ENCODE measurements around the gene SP110. TPM values are rescaled to one million over a fixed set of nuclear protein-coding genes. Genes with fewer than 3 reads are reported as not detected.
"Not testable (repeated sequence)": the region's sequence is repeated elsewhere in the genome, so short reads cannot be mapped to it uniquely, and the experiment has no call there.

SP110 gene
- total RNA-seq, 2 donors from 2014 or later = 10.8 to 11.6 TPM

DNA sequence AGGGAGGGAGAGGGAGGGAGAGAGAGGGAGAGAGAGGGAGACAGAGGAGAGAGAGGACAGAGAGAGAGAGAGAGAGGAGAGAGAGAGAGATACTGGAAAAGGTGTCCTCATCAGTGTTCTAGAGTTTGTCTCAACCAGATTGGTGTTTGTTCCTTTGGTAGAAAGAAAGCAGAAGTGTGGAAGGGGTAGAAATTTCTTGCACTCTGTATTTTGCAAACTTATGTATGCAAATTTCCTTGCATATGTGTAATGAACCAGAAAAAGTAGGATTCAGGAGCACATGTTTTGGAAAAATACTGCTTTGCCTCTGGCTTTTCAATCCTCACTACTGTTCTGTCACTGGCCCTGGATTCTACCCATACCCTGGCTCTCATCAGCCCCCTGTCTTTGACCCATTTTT lies 4.7 kb upstream of the SP110 start:
- TF ChIP-seq, protein P1, sequence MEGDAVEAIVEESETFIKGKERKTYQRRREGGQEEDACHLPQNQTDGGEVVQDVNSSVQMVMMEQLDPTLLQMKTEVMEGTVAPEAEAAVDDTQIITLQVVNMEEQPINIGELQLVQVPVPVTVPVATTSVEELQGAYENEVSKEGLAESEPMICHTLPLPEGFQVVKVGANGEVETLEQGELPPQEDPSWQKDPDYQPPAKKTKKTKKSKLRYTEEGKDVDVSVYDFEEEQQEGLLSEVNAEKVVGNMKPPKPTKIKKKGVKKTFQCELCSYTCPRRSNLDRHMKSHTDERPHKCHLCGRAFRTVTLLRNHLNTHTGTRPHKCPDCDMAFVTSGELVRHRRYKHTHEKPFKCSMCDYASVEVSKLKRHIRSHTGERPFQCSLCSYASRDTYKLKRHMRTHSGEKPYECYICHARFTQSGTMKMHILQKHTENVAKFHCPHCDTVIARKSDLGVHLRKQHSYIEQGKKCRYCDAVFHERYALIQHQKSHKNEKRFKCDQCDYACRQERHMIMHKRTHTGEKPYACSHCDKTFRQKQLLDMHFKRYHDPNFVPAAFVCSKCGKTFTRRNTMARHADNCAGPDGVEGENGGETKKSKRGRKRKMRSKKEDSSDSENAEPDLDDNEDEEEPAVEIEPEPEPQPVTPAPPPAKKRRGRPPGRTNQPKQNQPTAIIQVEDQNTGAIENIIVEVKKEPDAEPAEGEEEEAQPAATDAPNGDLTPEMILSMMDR (IDR thresholded peaks at IDR 0.05) = no peak
- Histone ChIP-seq H3K9ac (ENCODE audit: low read depth in 2 of 2, low read length in 2 of 2) (no peak overlapping the region), H3K27ac (no peak overlapping the region), H3K9me3 (no peaks in the 10 kb centered on the region), H3K36me3 (no peaks in the 10 kb centered on the region), H3K27me3 (no peaks in the 10 kb centered on the region), H3K4me3 (no peak overlapping the region), H3K4me1 (no peaks in the 10 kb centered on the region)
- intact Hi-C loops (cut with DNase I) = no loop called here
- no peak for DNase-seq

DNA sequence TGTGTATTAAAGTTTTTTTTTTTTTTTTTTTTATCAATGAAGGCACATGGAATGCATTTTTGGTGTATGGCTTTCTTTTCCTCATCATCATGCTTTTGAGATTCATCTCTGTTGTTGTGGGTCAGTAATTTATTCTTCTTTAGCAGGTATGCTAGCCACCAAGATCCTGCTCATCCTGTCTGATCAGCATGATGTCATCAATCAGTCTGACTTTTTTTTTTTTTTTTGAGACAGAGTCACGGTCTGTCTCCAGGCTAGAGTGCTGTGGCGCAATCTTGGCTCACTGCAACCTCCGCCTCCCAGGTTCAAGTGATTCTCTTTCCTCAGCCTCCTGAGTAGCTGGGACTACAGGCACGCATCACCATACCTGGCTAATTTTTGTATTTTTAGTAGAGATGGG lies 3.0 kb upstream of the SP110 start:
- H3K9ac ChIP-seq (ENCODE audit: low read depth in 2 of 2, low read length in 2 of 2); H3K27ac ChIP-seq; H3K9me3 ChIP-seq; intact Hi-C loops (cut with DNase I); H3K4me3 ChIP-seq; H3K4me1 ChIP-seq; H3K27me3 ChIP-seq; DNase-seq; H3K36me3 ChIP-seq: not testable (repeated sequence)

DNA sequence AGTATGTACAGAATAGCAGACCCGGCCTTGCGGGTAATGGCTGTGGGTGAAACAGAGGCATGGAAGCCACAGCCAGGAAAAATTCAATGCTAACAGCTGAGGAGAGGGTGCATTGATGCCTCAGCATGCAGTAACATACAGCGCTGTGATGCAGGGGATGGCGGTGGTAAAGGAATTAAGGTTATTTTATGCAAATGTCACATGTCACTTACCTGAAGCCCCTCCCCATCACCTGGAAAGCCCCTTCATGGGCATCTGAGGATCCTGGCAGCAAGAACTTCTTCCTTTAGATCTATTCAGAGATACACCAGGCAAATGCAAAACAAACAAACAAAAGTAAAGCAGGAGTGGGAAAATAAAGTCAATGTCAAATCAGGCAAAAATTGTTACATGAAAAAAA lies 1.7 kb upstream of the SP110 start:
- no peak overlapping the region for H3K9ac ChIP-seq (ENCODE audit: low read depth in 2 of 2, low read length in 2 of 2)
- H3K27me3 ChIP-seq = no peaks in the 10 kb centered on the region
- TF ChIP-seq, protein P1 (IDR thresholded peaks at IDR 0.05) = no peak
- no peak overlapping the region for H3K27ac ChIP-seq
- H3K36me3 ChIP-seq = no peaks in the 10 kb centered on the region
- H3K9me3 ChIP-seq = no peaks in the 10 kb centered on the region
- H3K4me1 ChIP-seq = peaks cover 4% of the 10 kb centered on the region
- H3K4me3 ChIP-seq = no peak overlapping the region
- DNase-seq = no peak
- intact Hi-C loops (cut with DNase I) = no loop called here

DNA sequence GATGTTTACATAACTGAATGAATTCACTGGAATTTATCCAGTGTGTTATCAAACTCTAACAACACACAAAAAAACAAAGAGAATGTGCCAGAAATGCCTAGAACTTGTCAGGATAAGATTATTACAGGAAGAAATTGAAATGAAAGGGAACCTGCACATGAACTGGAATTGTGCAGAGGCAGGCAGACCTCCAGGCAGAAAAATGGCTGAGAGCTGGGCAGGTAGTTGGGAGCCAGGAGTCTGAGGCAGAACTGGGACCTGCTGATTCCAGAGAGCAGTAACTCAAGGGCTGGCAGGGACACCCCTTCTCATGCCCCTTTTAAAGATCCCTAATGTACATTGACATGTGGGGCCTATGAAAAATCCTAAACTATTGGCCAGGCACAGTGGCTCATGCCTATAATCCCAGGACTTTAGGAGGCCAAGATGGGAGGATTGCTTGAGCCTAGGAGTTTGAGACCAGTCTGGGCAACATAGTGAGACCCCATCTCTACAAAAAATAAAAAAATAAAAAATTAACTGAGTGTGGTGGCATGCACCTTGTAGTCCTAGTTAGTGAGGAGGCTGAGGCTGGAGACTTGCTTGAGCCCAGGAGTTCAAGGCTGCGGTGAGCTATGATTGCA lies 674 bp upstream of the SP110 start:
- TF ChIP-seq, protein P1 (IDR thresholded peaks at IDR 0.05) = no peak
- peaks cover 4% of the 10 kb centered on the region for H3K4me1 ChIP-seq
- peak overlapping the region; percentile 64 for H3K4me3 ChIP-seq

DNA sequence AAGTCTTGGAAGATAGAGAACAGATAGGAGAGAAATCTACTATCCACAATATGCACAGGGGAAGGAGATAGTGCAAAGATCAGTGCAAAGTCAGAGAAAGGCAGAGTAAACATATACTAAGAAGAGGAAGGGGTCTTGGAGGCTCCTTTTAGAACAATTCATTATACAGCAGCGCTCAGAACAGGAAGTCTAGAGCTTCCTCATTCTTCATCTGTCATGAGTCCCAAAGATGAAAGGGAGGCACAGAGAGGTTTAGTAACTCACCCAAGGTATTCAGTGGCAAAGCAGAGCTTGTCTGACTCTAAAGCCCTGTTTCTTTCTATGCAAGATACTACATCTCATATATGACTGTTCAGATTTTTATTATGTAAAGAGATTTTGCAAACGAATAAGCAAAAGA lies 1.4 kb downstream of the SP110 start:
- TF ChIP-seq, protein P1 (IDR thresholded peaks at IDR 0.05) = no peak
- DNase-seq = no peak
- peaks cover 4% of the 10 kb centered on the region for H3K36me3 ChIP-seq
- peaks cover 4% of the 10 kb centered on the region for H3K4me1 ChIP-seq
- peak overlapping the region; percentile 64 for H3K4me3 ChIP-seq
- no peaks in the 10 kb centered on the region for H3K9me3 ChIP-seq
- H3K27me3 ChIP-seq = no peaks in the 10 kb centered on the region
- peak overlapping the region; percentile 90 for H3K27ac ChIP-seq
- no peak overlapping the region for H3K9ac ChIP-seq (ENCODE audit: low read depth in 2 of 2, low read length in 2 of 2)
- intact Hi-C loops (cut with DNase I) = no loop called here

More for the DNA sequence above, 674 bp upstream of the SP110 start:
- H3K27me3 ChIP-seq = no peaks in the 10 kb centered on the region
- peak overlapping the region; percentile 28 to 62 for H3K9ac ChIP-seq (ENCODE audit: low read depth in 2 of 2, low read length in 2 of 2)
- no peaks in the 10 kb centered on the region for H3K36me3 ChIP-seq
- no peaks in the 10 kb centered on the region for H3K9me3 ChIP-seq
- no peak for DNase-seq
- peak overlapping the region; percentile 90 for H3K27ac ChIP-seq
- intact Hi-C loops (cut with DNase I) = no loop called here

DNA sequence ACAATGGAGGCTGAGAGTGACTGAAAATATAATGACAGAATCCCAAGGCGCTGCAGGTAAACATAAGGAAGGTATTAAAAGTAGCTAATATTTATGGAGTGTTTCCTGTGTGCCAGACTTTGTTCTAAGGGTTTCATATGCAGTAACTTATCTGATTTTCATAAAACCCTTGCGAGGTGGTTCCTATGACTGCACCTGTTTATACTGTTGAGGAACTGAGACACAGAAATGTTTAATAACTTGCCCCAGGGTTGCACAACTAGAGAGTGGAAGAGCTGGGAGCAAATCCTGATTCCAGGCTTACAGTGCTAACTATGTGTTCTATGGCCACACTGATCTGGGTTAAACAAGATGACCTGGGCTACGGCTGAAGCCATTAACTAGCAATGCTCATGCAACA lies 2.4 kb downstream of the SP110 start:
- Histone ChIP-seq H3K36me3 (peaks cover 4% of the 10 kb centered on the region), H3K27ac (no peak overlapping the region), H3K4me1 (peaks cover 4% of the 10 kb centered on the region), H3K9ac (ENCODE audit: low read depth in 2 of 2, low read length in 2 of 2) (no peak overlapping the region), H3K9me3 (no peaks in the 10 kb centered on the region), H3K4me3 (no peak overlapping the region), H3K27me3 (no peaks in the 10 kb centered on the region)
- TF ChIP-seq, protein P1 (IDR thresholded peaks at IDR 0.05) = no peak
- DNase-seq = no peak
- intact Hi-C loops (cut with DNase I) = no loop called here

Measured in colonic mucosa (tissue), 4 donors.